Tibial nerve (tissue), 4 donors: Measurements from ENCODE around the gene NOTCH3.

Experiments
- CTCF ChIP-seq, 5 experiments: fragments of 200-600 bp in 3 of 5; fragments of 450-650 bp in 2 of 5; sonication (generic) in 3 of 5; IDR thresholded peaks; one replicate each; pipeline ENCODE4 v1.5.1; 2016 to 2019; ENCODE audit warnings: antibody characterized with exemption in 5 of 5, mild to moderate bottlenecking in 3 of 5, moderate library complexity in 2 of 5
- EP300 ChIP-seq, 2 donors: sonication (generic); formaldehyde crosslinking; IDR thresholded peaks; one replicate each; pipeline ENCODE4 v1.6.1; 2017; ENCODE audit warnings: antibody characterized with exemption in 2 of 2, mild to moderate bottlenecking in 1 of 2
- POLR2A ChIP-seq, 2 donors: fragments of 450-650 bp; IDR thresholded peaks; one replicate each; pipeline ENCODE4 v1.6.1; 2017; ENCODE audit warnings: antibody characterized with exemption in 2 of 2, mild to moderate bottlenecking in 2 of 2, moderate library complexity in 2 of 2

- TF ChIP-seq CTCF (IDR thresholded peaks at IDR 0.05) = no peak
- no peak for TF ChIP-seq POLR2A (IDR thresholded peaks at IDR 0.05)
- no peak for TF ChIP-seq EP300 (IDR thresholded peaks at IDR 0.05)
Measured at GRCh38 chr19:15188851-15189250, 11.9 kb downstream of the NOTCH3 start.
